GM21526 (cell line): Measurements from ENCODE around the gene ADORA1.

Experiments
- ATAC-seq: cut with Tn5 transposase; IDR thresholded peaks from one replicate; pipeline ENCODE4 v1.9.1; 2021; ENCODE audit warnings: moderate library complexity; ENCODE audit not compliant: unreplicated experiment, low FRiP score

Gene ADORA1

GRCh38 chr1:203202431-203203245, 75.1 kb downstream of the ADORA1 start:
- no peak for ATAC-seq

GRCh38 chr1:203204756-203205155, 77.2 kb downstream of the ADORA1 start:
- no peak for ATAC-seq

DNA sequence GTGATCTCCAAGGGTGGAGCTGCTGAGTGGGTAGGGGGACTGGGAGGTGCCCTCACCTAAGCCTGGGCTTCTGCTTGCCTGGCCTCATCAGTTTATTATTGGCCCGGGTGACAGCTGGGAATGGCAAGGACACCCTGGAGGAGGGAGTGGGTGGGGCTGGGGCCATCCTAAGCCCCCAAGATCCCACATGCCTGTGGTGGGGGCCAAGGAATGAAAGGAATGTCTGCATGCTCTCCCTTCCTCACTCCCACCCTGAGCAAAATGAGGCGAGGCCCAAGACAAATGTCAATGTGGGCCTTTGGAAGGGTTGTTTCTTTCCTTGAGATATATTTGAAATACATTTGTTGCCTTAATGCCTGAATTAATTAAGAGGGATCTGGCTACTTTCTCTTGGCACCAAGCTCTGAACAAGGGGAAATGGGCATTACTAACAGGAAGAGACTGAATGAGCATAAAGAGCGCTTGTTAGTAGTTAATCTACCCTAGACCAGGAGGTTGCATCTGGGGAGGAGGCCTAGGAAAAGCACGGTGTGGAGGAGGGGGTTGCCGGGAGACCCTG, 78.7 kb downstream of the ADORA1 start:
- ATAC-seq: no peak

GRCh38 chr1:203207751-203208150, 80.2 kb downstream of the ADORA1 start:
- no peak for ATAC-seq

DNA sequence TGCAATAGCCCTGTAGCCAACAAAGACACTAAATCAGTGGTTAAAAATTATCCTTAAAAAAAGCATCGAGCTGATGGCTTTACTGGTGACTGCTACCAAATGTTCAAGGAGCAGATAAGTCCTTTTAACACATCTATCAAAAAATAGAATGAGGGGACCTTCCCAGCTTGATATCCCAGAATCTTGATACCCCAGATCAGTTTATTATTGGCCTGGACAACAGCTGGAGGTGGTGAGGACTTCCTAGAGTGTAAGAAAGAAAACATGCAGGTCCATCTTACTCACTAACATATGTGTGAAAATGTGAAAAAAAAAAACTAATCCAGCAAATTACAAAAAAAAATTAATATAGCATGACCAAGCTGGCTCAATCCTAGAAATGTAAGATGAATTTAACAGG, 80.7 kb downstream of the ADORA1 start:
- ATAC-seq: no peak

- ATAC-seq: no peak
These were observed 82.8 kb downstream of the ADORA1 start for GRCh38 chr1:203210350-203210749.

DNA sequence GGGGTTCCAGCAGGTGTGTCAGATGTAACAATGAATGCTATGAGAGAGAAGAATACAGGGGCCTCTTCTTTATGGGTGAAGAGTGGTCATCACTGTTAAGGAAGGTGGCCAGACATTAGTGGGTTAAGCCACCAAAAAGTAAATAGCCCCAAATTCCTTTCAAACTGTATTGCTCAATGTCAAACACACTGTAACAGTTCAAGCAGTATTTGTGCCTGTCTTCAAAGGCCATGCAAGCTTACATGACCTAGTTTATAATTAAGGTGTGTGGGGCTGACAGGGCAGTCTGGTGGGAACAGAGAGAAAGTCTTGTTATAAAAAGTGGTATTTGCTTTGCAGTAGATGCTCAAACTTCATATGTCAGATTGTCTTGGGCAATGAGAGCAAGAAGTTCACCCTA, 83.5 kb downstream of the ADORA1 start:
- no peak for ATAC-seq

DNA sequence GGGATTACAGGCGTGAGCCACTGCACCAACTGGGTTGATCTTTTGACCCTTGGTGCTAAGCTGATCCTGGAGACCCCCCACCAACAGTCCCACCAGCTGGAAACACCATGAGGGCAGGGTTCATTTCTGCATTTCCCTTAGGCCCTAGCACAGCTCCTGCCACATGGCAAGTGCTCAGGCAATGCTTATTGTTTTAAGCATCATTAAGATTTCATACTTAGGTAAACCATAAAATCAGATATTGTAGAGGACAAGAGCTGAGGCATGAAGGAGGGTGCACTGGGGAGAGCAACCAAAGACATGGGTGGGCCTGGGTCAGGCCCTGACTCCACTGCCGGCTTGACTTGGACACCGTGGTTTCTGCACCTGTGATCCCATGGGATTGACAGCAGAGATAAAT, 84.3 kb downstream of the ADORA1 start:
- ATAC-seq: no peak

- ATAC-seq: no peak
These were observed 85.6 kb downstream of the ADORA1 start for GRCh38 chr1:203213126-203213525.

- ATAC-seq: no peak
These were observed 87.3 kb downstream of the ADORA1 start for GRCh38 chr1:203214871-203215270.

- no peak for ATAC-seq
These were observed 88.0 kb downstream of the ADORA1 start for GRCh38 chr1:203215573-203215972.

DNA sequence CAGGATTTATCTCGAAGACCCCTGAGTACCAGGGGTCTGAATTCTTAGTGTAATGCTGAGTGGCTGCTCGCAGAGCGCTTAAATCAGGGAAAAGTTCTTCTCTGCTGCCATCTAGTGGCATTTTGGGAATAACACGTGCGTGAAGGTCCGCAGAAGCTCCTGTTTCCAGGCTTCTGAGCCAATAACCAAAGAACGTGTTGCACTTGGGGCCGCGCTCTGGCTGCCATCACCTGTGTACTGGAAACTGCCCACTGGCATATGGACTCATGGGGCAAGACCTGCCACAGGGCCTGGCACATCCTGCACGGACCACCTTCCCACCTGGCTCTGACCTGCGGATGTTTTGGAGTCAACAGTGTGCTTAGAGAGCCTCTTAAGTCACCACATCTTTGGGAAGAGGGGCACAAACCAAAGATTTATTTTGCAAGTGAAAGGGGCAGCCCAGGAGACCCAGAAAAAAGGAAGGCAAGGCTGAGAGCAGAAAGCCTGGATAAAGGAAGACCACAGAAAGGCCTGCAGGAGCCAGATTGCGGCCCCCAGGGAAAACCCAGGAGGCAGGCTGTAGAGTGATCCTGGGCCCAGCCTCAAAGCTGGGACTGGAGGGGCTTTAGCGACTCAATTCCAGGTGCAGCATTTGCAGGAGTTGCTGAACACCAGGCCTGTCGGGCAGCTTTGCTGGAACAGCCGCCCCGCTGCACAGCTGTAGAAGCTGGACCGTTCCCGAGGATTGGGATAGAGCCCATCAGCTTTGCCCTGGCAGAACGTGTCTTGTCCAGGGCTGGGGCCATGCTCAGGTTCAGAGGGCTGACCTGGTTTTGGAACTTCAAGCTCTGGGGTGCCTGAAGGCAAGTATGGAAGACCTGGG, 89.0 kb downstream of the ADORA1 start:
- no peak for ATAC-seq
